GM11168 (cell line): Measurements from ENCODE around the gene CD40.

ENCODE experiments used
- in situ Hi-C: fragments of 300-500 bp; cut with MboI; formaldehyde crosslinking; loops from one replicate; pipeline ENCODE4 v1.12.0; 2022; ENCODE audit warnings: low sequenced_read_pairs; ENCODE audit not compliant: unreplicated experiment

Gene CD40

GRCh38 chr20:46117704-46118467 lies at the start of gene CD40:
Gene CD40, plus strand, starts transcription at chr20:46118314. Its CDS starts 30 bp downstream, at chr20:46118344.
- in situ Hi-C loops: no loop called here

DNA sequence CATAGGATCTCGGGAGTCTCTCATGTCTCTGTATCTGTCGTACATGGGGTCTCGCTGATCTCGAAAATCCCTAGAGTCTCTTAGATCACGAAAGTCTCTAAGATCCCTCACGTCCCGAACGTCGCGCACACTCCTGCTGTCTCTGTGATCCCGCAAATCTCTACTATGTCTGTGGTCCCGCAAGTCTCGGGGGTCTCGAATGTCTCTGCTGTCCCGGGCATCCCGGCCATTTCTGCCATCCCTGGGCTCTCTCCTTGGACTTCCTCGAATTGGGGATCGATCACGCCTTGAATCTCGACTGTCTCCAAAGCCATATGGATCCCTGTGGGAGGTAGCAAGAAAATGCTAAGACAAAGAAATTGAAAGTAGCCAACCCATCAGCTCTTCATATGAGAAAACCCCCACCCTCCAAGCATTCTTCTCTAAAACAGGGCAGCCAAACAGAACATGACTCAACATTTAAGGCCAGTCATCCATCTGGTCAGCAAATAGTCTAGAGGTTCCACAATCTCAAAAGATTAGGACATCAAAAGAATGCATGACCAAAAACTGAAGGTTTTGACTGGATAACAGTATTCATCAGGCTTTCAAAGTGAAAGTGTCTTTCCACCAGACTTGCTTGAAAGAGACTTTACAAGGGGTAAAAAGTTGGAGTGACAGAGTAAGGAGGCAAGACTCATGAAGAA lies 47.8 kb upstream of the CD40 start:
- in situ Hi-C loops: no loop called here

DNA sequence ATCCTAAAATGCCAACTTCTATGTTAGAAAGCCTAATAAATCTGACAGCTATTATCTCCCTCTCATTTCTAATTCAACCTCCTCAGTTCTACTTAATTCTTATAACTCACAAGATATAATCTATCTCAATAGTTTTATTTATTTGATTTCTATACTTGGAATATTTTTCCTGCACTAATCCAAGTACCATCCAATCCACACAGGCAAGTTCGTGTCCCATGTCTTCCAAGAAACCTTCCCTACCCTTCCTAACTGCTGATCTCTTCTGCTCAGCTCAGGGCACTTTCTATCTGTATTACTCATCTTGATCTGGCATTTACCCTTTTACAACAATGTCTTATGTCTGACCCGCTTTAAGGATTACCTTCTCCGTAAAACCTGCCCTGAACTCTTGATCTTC lies 46.5 kb upstream of the CD40 start:
- in situ Hi-C loops: no loop called here

DNA sequence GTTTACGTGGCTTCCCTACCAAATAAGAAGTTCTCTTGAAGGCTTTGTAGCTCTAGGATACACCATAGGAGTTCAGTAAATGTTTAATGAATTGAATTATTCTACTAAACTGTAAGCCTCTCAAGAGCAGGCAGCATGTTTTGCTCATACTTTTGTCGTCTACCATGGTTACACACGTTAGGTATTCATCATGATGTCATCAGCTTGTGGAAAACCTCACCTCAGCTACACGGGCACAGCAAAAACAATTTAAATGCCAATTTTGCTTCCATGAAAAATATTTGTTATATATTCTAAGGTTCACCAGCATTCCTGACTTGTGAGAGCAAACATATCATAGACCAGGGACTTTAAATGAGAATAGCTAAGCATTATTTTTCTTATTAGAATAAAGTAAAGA lies 45.1 kb upstream of the CD40 start:
- in situ Hi-C loops: no loop called here

DNA sequence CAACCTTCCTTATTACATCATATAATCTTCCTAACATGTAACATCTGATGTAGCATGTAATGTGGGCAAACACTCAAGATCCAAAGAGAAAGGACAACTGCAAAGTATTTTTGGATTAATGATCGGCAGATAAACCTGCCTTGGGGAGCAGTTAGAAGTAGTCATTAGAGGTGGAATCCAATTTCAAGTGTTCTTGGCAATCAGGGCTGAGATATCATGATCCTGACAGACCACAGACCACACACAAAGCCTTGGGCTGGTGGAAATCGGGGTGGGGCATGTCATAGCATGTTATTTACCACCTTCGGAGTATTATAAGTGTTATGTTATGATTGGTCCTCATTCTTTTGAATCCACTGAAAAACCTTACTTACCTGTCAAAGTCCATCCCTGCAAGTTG lies 44.7 kb upstream of the CD40 start:
- in situ Hi-C loops: no loop called here

DNA sequence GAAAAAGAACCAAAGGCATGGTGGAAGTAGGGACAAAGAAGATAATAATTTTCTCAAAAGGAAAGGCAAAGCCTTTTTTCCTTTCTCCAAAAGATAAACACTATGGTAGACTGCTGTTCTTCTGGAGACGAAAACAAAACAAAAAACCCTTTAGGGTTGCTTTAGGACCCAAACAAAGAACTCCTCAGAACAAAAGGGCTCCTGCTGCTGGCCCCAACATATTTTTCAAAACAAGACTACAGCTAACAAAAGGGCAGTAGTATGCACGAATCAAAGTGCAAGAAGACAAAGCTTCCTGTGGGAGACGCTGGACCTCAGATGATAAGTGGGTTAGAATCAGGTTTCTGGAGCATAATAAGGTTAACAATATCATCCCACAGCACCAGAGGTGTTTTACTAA lies 44.1 kb upstream of the CD40 start:
- in situ Hi-C loops: no loop called here

DNA sequence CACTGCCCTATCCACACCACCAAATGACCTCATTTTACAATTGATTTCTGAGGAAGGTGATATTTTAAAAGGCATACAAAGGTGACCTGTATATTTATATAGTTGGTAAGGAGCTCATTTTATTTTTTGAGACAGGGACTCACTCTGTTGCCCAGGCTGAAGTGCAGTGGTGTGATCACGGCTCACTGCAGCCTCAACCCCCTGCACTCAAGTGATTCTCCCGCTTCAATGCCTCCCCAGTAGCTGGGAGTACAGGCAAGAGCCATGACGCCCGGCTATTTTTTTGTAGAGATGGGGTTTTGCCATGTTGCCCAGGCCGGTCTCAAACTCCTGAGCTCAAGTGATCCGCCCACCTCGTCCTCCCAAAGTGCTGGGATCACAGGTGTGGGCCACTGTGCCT lies 41.3 kb upstream of the CD40 start:
- in situ Hi-C loops: no loop called here

- in situ Hi-C loops: no loop called here
Observed at GRCh38 chr20:46077642-46078305, 40.3 kb upstream of the CD40 start.

DNA sequence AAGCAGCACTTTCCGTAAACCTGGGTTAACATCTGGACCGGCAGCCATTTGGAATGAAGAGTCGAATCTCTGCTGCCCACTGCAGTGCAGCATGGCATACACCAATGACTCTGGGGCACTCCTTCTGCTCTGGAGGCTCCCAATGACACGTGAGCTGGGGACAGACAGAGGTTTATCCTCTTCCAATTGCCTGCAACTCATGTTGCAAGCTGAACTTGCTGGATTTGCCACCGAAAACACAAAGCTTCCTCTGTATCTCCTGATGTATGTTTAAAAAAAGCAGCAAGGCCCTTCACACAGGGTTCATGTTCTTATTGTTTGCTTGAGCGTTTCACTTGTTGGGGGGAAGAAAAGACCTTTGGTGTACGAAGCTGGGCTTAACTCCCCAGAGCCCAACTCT lies 39.2 kb upstream of the CD40 start:
- in situ Hi-C loops: no loop called here

GRCh38 chr20:46081074-46081473 lies 37.0 kb upstream of the CD40 start:
- in situ Hi-C loops: no loop called here

DNA sequence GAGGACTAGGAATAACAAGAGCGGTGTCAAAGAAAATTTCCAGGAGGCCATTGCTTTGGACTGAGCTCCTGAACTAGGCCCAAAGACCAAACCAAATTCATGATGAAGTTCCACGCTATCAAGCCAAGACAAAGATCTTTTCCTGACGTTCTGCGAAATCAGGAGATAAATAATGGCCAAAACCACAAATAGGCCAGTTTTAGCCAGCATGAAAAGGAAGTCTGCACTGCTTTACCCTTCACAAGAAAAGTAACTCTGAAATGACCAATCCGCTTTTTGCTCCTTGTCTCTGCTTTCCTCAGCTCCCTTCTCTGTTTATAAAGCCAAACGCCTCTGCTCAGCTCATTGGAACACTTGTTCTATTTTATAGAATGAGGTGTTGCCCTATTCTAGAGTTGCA lies 35.0 kb upstream of the CD40 start:
- in situ Hi-C loops: no loop called here

DNA sequence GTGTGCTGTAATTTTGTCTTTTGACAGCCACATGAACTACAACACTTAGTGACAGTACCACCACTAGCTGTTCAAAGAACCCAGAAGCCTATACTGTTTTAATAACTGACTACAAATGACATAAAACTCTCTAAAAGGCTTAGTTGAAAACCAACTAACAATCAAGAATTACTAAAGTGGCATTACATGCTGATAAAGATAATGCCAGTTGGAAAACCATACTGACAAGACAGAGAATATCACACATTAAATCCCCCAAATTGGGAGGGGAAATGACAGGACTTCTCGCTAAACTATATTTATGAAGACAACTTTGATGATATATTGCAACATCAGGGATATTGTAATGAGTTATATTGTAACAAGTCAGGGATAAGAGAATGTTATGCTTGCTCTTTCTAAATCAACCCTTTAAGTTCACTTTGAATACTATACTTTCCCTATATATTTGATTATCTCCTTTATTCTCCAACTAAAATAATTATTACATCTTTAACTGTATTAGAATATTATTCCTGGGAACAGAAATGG lies 34.5 kb upstream of the CD40 start:
- in situ Hi-C loops: no loop called here

DNA sequence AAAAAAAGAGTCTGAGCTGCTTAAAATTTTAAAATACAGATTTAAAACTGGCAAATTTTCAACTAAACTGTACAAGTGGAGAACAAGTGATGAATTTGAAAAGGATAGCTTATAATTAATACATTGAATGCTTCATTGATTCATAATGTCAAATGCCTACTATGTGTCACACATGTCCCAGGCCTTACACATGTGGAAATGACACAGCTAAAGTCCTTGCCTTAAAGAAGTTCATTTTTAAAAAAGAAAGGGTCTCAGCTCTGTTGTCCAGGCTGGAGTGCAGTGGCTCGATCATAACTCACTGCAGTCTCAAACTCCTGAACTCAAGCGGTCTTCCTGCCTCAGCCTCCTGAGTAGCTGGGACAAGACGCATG lies 33.3 kb upstream of the CD40 start:
- in situ Hi-C loops: no loop called here

GRCh38 chr20:46085179-46085851 lies 32.8 kb upstream of the CD40 start:
- in situ Hi-C loops: no loop called here

DNA sequence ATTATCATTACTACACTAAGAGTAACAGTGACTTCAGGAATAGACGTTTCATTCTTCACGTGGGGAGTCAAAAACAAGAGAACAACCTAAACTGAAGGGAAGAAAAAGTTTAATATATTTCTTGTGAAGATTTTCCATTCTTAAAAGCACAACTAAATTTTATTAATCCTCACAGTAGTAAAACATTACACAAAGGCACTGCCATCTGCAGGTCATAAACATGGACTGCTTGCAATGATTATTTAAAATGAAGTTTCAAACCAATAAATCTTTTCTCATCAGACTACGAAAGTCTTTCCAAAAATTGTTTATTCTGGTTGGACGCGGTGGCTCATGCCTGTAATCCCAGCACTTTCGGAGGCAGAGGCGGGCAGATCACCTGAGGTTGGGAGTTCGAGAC lies 31.0 kb upstream of the CD40 start:
- in situ Hi-C loops: no loop called here

DNA sequence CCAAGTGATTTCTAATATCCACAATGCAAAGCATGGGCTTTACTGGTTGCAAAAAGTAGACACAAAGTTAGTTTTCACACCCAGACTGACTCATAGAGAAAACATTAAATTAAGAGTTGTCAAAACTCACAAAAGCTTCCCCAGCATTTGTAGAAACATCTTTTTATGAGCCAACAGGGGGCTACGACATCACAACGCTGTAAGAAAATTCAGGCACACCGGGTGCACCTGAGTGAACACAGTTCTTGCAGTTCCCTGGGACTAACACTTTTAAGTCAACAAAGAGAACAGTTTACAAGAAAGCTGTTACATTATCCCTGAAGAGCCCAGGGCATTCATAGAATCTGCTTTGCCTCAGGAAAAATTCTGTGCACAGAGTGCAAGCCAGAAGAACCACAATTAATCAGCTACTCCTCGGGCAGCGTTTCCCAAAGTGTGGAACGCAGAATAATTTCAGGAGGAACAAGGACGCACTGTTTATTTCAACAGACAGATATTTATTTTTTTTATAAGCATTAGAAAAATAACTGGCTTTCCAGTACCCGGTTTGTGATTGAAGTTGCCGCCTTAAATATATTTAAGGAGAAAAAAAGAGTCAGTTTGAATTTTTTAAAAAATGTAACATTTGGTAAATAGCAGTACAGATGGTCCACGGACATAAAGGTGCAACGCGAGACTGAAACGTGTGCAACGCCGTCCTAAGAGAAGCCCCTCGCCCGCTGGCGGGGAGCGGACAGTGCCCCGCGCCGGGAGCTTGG lies 29.5 kb upstream of the CD40 start:
- in situ Hi-C loops: no loop called here

DNA sequence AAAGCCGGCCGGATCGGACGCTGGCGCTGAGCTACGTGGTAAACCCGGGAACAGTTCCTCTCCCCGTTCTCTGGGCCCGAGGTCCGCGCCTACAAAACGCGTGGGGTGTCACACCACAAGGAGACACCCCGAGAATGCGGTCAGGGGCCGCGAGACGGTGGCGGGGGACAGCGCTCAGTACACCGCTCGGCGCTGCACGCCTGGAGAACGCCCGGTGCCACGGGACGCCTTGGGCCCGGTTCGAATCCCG lies 29.0 kb upstream of the CD40 start:
- in situ Hi-C loops: no loop called here

DNA sequence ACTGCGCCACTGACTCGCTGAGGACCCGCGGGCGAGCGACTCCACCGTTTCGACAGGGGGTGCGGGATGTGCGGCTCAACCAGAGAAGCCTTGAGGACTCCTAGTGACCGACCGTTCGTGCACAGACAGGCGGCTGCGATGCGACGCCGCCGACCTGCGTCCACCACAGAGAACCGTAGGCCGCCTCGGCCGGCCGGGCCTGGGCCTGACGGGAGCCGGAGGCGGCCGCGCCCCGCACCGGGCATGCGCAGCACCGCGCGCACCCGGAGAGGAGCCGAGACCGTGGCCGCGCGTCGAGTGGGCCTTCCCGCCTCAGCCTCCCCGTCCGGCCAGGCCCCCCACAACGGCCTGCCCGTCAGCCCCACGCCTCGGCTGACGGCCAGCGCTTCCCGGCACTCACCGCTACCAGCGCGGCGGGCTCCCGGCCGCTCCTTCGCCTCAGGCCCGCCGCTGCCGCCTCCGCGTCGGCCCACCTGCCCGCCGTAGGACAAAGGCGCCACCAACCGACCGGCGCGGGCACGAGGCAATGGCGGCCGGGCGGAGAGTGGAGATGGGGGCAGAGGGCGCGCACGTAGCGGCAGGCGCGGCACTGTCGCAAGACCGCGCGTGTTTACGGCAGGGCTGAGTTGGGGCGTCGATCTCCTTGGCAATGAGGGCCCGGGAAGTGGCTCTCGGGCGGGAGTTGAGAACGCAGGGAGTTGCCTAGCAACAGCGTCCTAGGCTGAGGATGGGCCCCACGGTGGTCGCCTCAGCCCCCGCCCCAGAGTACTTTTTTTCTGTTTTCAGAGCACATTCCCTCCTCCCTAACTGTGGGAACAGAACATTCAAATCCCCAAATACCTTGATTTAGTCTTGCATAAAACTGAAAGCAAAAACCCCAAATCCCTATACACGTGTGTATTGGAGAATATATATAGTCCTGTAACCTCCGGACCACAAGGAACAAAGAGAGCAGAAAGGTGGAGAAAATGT lies 28.4 kb upstream of the CD40 start, which contains the start of gene NCOA5:
NCOA5 (minus strand) TSS at position 546 of the 972 bp plus-strand sequence. CDS start 10,538 bp downstream, outside the sequence.
- in situ Hi-C loops: loop anchor here (5.0 to 10.0 kb wide), 2 partner anchors 72 to 805 kb away; no protein-coding TSS in a partner anchor
